ENCODE results near the gene GNPTAB. TPM values are rescaled to one million over a fixed set of nuclear protein-coding genes. Genes with fewer than 3 reads are reported as not detected.

GNPTAB gene
- total and polyA plus RNA-seq, 2 of the 8 experiments (the other 6 are each of a cell fraction or from before 2014, with no cell fraction given), result 21.5 to 51.3 TPM

GRCh38 chr12:101777978-101778377, 52.8 kb downstream of the GNPTAB start:
- Histone ChIP-seq H2BK5ac (ENCODE audit: low read depth, low read length) (no peak overlapping the region), H3K9ac (replicated peaks in 1 of 4; ENCODE audit: extremely low read depth in 1 of 4, low read depth in 3 of 4, low read length in 3 of 4) (no peak overlapping the region), H2BK15ac (ENCODE audit: low read length) (no peak overlapping the region), H4K5ac (ENCODE audit: insufficient read length, low read depth, low read length) (no peak overlapping the region), H4K91ac (replicated peaks; ENCODE audit: insufficient read length, low read length) (no peak overlapping the region), H3K56ac (replicated peaks; ENCODE audit: insufficient read length, low read depth, low read length) (no peak overlapping the region), H3K18ac (ENCODE audit: extremely low read depth, low read length) (no peak overlapping the region), H3K23me2 (ENCODE audit: low read depth, low read length) (no peaks in the 10 kb centered on the region), H2BK120ac (replicated peaks; ENCODE audit: low read depth, low read length) (no peak overlapping the region), H2BK12ac (ENCODE audit: low read depth, low read length) (no peak overlapping the region), H3K9me3 (ENCODE audit: insufficient read depth in 2 of 2, low read depth in 1 of 2, low read length in 1 of 2) (no peaks in the 10 kb centered on the region), H2BK20ac (ENCODE audit: low read length) (no peak overlapping the region), H3K4me1 (replicated peaks in 1 of 4; ENCODE audit: control insufficient read depth in 3 of 4, insufficient read depth in 4 of 4, low read length in 3 of 4) (no peaks in the 10 kb centered on the region), H2AK5ac (ENCODE audit: low read depth, low read length) (no peak overlapping the region), H2AFZ (ENCODE audit: low read length) (no peak overlapping the region), H4K20me1 (replicated peaks in 1 of 2; ENCODE audit: control insufficient read depth in 1 of 2, insufficient read depth in 2 of 2, low read length in 2 of 2) (no peaks in the 10 kb centered on the region), H3K4me3 (ENCODE audit: extremely low read depth in 1 of 4, insufficient read depth in 2 of 4, low read depth in 3 of 4, low read length in 4 of 4) (no peak overlapping the region), H4K8ac (ENCODE audit: extremely low read depth, insufficient read depth, low read length) (peak overlapping the region; percentile 31; the same call in 1 of the 2 replicates), H3K4ac (replicated peaks; ENCODE audit: insufficient read length, low read depth, low read length) (no peak overlapping the region), H3K27ac (ENCODE audit: low read depth, low read length) (no peak overlapping the region), H3K79me2 (ENCODE audit: control insufficient read depth in 1 of 2, insufficient read depth in 2 of 2, low read length in 2 of 2) (no peaks in the 10 kb centered on the region), H3K14ac (ENCODE audit: insufficient read length) (no peak overlapping the region), H3K23ac (ENCODE audit: insufficient read length) (no peak overlapping the region), H3K27me3 (replicated peaks in 1 of 4; ENCODE audit: control insufficient read depth in 3 of 4, extremely low read depth in 1 of 4, insufficient read depth in 3 of 4, low read length in 3 of 4) (no peaks in the 10 kb centered on the region), H3K79me1 (ENCODE audit: low read depth, low read length) (no peaks in the 10 kb centered on the region), H3K4me2 (ENCODE audit: insufficient read depth in 1 of 2, low read depth in 2 of 2, low read length in 2 of 2) (no peak overlapping the region), H3K36me3 (ENCODE audit: control insufficient read depth in 2 of 4, insufficient read depth in 4 of 4, low read length in 3 of 4) (peaks cover 0 to 39% (median 12%) of the 10 kb centered on the region in 4 experiments; a peak in 6 of 8 replicates)
- FAIRE-seq, result no peak
- ChIA-PET CTCF (ENCODE audit: partially characterized antibody) (interaction anchor here (1.3 to 5.7 kb wide), 5 partner anchors 14 to 69 kb away, joined by 3 to 58 read pairs (median 8); partner anchors contain the start of gene GNPTAB), POLR2A (ENCODE audit: partially characterized antibody) (no interaction called here)
- 94% methylated on average over 4 of the region's 4 CpGs; no CpG with 5 or more reads in 1 of the 2 experiments for WGBS, 2 experiments (ENCODE audit: extremely low coverage in 1 of 2, insufficient coverage in 1 of 2, insufficient read length in 1 of 2, insufficient replicate concordance in 2 of 2, low coverage in 1 of 2, low lambda C conversion rate in 2 of 2, missing lambda C conversion rate in 1 of 2)
- DNase-seq (ENCODE audit: low read depth in 1 of 2, low spot score in 2 of 2), result no peak
- TF ChIP-seq CEBPB (IDR thresholded peaks at IDR 0.05; ENCODE audit: low read depth, low read length), result no peak
- no peak for TF ChIP-seq POLR2A (IDR thresholded peaks at IDR 0.05; ENCODE audit: control extremely low read depth in 1 of 2, low read depth in 2 of 2, low read length in 2 of 2)
- TF ChIP-seq BACH1 (IDR thresholded peaks at IDR 0.05; ENCODE audit: low read length), result no peak
- TF ChIP-seq TEAD4 (IDR thresholded peaks at IDR 0.05; ENCODE audit: low read depth, low read length), result no peak
- no peak for TF ChIP-seq CHD2 (IDR thresholded peaks at IDR 0.05; ENCODE audit: low read length)
